Stimulated activated CD8-positive, alpha-beta memory T cell treated with anti-CD3 and anti-CD28 coated beads, Interleukin-4, amount 100 ng/mL, for 1 hour (primary cell): ENCODE measurements around the gene RNF130.

Experiments
- DNase-seq, 2 donors: peaks; one replicate each; pipeline ENCODE4 v3.0.0-alpha.2; 2020; ENCODE audit warnings: low read depth in 2 of 2, low spot score in 1 of 2

RNF130 gene

DNA sequence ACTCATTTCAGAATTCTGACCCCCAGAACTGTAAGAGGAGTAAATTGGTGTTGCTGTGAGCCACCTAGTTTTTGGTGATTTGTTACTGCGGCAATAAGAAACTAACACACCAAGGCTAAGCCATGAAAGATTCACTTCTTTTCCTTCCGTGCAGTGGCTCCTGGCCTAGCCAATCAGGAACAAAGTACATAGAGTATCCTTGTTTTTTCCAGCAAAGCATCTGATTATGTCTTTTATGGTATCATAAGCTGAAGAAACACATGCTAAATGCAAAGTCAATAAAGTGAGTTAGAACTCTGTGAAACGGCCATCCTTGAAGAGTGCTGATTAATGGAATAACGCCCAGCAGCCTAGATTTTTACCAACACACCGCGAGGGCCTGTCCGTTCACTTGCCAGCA, 11.4 kb downstream of the RNF130 start:
- DNase-seq, result no peak

DNA sequence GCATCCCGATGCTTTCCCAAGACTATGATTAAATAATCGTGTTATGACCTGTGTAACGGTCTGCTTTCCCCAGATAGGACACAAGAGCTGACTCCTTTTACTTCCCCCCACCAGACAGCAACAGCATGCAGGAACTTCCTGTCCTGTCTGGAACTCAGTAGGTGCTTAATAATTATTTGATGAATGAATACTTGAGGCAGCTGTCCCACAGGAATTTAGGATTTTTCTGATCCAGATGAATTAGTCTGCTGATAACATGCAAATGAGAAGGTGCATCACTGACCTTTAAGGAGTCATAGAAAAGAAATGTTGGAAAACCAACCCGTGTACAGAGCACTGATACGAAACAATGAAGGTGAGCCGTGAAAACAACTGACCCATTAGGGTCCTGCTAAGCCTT, 12.2 kb downstream of the RNF130 start:
- DNase-seq, result no peak

DNA sequence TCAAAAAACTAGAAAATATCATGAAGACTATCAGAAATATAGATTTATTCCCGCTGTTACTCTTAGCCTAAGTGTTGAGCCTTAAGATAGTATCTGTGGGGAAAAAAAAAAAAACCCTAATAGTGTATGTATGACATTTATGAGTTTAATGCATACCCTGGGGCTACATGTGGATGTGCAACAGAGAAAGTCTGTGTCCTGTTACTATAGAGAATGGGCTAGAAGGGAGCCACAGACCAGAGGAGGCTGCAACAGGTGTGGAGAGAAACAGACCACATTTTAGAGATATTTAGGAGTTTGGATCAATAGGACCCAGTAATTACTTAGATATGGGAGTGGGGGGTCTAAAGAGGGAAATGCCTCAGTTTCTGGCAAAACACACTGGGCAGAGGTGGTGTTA, 15.4 kb downstream of the RNF130 start:
- DNase-seq, result no peak

DNA sequence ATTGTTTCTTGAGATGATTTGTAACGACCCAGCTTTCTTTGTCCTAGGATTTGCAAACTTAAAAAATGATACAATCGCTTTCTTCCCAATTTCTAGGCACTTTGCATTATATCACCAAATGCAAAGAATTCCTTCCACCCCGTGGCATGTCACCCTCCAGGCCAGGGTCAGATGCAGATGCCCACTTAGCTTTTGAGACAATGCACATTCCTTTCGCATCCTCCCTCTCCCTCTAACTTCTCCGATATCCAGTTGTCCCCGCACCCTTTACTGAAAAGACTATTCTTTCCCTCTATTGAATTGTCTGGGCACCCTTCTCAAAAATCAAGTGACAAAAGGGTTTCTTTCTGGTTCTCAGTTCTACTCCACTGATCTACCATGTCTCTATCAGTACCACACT, 17.3 kb downstream of the RNF130 start:
- no peak for DNase-seq

DNA sequence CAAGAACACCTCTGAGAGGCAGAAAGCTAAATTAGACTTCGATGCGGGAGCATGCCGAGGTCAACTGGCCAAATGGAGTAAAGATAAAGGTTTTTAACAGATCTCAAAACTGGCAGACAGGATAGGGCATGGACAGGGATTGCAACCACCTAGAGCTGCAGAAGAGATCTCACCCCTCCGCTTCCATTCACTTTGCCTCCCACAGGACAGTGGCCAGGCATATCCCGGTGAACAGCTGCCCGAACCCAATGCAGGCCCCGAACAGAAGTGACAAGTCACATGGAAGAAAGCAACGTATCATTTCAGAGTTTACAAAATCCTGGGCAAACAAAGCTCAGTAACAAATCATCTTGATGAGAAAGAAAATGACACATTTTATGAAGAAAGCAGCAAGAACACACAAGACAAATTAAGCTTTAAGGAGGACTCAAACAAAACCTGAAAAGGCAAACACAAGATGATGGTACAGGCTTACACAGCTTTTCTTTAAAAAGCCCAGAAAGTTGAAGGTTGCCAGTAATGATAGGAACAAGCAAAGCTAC, 18.4 kb downstream of the RNF130 start:
- DNase-seq, result no peak

DNA sequence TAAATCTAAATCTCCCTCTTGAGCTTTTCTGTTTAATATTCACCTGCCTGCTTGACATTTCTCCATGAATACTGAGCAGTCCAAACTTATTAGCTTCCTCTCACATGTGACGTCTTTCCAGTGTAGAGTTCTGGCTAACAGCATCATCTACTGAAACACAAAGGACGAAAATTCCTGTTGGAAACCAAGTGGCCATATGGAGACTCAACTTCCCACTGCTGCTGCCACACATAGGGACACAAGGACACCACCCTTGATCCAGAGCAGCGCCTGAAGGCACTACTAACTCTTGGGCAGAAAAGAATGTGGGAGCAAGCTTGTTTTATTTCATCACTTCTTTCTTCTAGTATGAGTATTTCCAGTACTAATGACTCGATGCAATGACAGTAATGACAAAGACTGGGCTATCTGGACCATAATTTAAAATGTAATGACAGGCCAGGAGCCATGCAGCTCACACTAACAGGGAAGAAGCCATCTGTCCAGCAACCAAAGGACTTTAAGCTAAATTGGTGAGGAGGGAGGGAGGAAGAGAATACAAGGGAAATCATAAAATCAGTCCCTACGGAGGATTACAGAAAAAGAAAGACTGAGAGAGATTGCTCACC, 19.2 kb downstream of the RNF130 start:
- DNase-seq, result no peak

DNA sequence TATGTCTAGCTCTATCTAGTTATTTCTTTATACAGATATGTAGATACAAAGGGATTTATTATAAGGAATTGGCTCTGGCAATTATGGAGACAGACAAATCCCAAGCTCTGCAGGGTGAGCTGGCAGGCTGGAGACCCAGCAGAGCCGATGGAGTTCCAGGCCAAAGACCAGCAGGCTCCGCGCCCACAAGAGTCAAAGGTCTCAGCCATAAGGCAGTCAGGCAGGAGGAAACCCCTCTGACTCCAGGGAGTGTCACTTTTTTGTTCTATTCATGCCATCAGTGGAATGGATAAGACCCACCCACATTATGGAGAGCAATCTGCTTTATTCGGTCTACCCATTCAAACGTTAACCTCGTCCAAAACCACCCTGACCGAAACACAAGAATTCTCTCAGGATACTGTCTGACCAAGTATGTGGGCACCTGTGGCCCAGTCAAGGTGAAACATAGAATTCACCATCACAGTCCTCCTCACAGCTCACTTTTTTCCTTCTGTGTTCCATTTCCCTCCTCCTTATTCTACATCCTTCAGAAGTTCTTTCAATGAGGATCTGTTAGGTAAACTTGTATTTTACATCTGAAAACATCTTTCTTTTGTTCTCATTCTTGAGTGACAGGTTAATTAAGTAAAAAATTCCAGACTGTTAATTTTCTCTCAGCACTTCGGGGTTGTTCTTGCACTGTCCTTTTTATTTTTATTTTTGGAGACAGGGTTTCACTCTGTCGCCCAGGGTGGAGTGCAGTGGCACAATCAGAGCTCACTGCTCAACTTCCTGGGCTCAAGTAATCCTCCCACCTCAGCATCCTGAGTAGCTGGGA, 21.2 kb downstream of the RNF130 start:
- no peak for DNase-seq

DNA sequence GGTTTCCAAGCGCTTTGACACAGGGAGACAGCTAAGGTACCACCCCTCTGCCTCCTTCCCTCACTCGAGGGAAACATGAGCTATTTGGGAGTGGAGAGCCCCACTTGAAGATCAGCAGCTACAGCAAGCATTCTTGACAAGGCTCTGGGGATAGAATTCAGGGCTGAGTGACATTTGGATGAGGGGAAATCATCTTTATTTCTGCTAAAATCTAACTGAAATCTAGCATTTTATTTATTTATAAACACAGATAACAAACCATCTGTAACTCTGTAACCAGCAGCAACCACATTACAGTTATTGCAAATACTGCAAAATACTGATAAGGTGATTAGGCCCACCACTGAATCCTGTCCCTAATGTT, 22.4 kb downstream of the RNF130 start:
- DNase-seq, result no peak

DNA sequence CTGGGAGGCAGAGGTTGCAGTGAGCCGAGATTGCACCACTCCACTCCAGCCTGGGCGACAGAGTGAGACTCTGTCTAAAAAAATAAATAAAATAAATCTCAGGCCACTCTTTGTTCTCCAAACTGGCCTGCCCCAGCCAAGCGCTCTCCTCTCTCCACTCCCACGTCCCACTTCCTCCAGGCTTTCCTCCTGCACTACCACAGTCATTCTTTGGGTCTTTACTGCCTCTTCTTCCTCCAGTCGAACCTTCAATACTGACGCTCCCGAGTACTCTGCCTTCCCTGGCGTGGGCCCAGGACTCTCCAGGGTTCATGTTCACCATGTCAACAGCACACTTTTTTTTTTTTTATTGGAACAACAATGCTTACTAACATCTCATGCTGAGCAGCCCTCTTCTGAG, 23.9 kb downstream of the RNF130 start:
- no peak for DNase-seq

DNA sequence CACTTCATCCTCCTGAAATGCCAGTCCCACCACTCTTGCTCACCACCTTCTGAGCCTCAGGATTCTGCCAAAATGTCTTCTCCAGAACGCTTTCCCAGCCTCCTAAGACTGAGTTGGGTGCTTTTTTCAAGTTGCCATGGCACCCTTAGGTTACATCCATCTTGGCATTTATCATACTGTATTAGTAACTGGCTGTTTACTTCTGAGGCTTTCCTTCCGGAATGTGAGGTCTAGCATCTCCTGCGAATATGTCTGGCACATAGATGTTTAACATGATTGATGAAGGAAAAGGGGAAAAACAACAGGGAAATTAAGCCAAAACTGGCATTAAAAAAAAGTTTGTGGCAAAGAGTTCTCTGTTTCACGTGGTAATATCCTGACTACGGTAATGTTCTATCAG, 24.9 kb downstream of the RNF130 start:
- no peak for DNase-seq

DNA sequence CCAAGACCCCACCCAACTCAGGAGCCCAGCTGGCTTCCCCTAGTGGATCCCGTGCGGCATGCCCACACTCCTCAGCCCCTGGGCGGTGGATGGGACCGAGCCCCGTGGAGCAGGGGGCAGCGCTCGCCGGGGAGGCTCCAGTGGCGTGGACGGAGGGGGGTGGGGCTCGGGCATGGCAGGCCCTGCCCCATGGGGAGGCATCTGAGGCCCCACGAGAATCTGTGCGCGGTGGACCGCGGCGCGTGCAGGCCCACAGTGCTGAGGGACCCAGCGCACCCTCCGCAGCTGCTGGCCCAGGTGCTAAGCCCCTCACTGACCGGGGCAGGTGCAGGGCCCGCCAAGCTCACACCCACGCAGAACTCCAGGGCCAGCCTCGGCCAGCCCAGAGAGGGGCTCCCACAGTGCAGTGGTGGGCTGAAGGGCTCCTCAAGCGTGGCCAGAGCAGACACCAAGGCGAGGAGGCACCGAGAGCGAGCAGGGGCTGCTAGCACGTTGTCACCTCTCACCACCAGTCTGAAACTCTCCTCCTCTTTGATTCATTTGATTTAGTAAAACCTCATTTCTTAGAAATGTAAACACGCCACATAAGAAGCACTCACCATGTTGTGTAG, 25.6 kb downstream of the RNF130 start:
- DNase-seq, result no peak

DNA sequence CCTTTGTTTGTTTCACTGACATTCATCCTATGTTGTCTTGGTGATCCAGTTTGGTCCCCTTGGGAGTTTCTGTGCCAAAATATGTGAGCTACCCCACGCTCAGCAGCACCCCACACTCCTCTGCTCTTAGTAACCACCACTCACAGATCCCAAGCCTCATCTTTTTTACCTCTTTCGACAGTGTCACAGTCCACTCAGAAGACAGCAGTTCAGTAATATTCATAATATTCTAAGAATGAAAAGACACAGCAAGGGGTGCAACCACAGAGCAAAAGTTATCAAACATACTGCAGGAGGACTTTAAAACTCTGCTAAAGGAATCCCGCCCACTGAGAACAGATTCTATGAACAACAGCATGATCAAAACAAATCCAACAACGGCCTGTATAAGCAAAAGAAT, 28.2 kb downstream of the RNF130 start:
- DNase-seq, result no peak

DNA sequence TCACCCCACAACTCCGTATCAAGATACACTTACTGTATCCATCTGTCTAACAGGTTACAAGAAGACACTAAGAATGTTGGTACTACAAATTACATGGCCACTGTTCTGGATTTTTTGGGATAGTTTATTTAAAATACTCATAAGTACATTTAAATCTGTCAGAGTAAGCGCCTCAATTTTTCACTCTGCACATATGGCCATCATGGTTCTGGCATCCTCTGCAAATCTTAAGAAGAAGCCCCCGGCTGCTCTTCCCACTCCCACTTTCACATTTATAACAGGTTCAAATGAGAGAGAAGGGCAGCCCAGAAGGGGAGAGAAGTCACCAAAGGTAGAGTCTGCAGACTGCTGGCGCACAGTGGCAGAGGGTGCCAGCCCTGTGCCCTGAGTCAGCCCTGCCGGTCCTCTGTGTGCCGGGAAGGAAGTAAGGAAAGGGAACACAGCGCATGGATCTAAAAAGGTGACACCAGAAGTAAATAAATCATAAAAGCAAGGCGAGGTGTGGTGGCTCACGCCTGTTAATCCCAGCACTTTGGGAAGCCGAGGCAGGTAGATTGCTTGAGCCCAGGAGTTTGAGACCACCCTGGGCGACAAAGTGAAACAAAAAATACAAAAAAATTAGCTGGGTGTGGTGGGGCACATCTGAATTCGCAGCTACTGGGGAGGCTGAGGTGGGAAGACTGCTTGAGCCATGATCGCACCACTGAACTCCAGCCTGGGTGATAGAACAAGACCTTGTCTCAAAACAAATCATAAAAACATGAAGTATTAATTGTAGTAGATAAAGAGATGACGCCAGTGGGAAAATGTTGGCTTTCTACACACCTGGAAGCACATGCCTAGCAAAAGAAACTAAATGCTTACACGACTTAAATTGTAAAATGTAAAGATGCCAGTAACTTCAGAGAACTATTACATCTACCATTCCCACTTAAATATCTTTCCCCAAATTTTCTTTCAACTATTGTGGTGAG, 30.0 kb downstream of the RNF130 start:
- DNase-seq, result no peak

DNA sequence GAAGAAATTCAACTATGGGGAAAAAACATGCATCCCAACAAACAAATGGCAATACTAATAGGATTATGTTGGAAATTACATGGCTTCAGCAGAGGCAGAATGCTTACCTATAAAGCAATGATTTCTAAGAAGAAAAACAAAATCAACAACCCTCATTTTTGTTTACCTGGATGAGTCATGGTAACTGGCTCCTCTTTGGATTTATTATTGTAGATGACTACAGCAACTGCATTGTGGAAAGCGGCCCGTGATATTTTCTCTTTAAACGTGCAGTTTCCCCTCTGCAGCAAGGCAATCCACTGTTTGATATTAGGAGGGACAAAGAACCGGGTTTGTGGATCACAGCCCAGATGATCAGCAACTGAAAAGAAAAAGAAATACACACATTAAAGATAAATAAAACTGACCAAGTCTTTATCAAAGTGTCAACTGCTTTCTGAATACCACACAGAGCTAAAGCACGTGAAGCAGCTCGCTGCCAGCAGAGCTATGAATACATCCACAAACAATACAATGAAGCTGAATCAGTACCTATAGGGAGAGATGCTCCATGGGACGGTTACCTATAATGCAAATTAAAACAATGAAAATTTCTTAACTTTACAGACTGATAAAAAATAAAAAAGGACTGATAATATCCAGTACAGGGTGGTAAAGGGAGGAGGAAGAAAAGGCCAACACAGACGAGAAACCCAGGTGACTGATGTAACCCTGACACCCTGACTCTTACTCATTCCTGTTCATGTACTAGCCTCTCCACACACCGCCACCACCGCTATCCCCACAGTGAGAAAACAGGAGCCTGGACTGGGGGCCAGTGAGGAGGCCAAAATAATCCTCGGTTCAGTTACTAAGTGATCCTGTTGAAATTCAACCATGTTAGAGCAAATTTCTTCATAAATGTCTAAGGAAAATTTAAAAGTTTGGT, 31.0 kb downstream of the RNF130 start:
- DNase-seq, result no peak

DNA sequence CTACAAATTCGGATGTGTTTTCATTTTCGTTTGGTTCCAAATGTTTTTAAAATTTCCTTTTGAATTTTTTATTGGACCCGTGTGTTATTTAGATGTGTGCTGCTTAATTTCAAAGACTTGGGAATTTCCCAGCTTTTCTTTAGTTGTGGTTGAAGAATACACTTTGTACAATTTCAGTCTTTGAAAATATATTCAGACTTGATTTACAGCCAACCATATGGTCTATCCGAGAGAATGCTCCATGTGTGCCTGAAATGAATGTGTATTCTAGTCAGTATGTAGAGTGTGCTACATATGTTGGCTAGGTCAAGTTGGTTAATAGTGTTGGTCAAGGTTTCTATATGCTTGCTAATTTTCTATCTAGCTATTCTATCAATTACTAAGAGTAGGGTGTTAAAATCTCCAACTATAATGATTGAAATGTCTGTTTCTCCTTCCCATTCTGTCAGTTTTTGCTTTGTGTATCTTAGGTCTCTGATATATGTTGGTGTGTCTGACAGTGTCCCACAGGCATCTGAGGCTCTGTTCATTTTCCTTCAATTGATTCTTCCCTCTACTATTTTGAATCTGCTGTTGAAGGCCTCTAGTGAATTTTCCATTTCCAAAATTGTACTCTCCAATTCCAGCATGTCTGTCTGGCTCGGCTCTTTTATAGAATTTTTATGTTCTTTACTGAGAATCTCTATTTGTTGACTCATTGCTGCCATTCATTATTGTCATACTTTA, 36.2 kb downstream of the RNF130 start:
- DNase-seq, result no peak

DNA sequence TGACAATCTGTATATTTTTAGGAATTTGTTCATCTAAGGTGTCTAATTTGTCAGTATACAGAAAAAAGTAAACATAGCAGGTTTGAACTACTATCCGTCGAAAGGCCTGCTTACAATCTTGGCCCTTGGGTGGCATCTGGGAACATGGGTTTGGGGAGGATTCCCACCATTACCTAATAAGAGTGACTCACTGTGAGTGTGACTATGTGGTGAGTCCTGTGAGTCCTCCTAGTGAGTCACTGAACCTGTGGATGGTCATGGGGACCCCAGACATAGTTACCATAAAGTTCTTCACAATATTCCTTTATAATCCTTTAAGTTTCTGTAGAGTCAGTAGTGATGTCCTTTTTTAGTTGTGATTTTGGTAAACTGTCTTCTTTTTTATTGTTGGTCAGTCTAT, 37.0 kb downstream of the RNF130 start:
- no peak for DNase-seq

DNA sequence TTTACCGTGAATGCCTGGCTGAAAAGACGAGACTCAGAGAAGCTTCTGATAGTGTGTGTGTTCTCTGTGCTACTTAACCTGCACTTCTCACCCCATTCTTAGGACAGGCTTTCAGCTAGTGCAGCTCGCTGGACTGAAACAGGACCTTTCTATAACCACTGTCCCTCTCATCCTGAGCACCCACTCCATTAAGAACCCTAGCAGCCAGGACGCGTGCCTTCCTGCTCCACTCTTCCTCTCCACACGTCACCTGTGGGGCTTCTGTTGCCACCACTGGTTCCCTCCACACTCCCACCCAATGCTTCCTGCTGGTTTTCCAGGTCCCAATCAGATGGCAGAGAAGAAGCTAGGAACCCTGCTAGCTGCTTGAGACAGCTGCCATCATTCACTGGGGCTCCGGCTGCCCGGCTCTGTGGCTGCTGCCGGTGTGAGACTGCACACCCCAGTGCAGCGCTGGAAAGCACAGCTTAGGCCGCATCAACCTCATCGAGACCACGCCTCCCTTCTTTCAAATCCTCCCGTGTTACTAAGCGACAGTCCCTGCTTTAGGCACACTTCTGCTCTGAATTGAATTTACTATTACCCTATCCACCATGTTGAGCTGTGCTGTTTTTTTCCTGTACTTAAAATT, 44.0 kb downstream of the RNF130 start:
- no peak for DNase-seq

DNA sequence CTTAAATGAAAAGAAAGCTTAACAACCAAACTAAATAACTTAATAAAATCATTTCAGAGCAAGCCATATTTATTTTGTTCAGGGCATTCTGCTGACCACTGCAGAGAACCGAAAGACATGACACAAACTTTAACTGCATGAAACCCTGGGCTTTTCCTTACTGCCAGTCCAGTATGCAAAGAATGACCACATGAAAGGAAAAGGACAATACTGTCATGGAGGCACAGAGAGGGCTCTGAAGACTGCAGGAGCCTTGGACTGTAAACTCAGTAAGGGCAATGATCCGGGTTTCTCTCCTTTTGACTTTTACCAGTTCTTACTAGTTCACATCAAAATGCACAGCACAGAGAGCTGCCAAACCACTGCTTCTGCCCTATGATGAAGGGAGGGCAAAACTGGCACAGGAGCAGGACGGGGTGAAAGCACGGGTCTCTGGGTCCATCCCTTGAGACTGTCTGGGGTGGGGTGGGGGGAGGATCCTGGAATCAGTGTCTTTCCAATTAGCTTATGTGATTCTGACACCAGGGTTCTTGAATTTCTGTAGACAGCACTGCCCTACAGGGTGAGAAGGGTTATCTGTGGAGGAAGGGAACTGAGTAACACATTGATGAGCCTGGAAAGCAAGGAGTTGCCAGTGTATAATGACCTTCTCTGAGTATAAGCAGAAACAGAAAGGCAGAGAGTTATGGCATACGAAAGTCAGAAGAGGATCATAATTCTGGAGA, 44.7 kb downstream of the RNF130 start:
- no peak for DNase-seq
